GM12878 (cell line): Measurements from ENCODE around the gene KIF26A. TPM values are rescaled to one million over a fixed set of nuclear protein-coding genes. Genes with fewer than 3 reads are reported as not detected.

ENCODE experiments used
- ATAC-seq: fragments of 200-7000 bp; cut with Tn5 transposase; 3 replicates; pipeline ENCODE4 v1.9.1; 2020; ENCODE audit warnings: mild to moderate bottlenecking, moderate library complexity
- BruUV-seq: library from RNA; stranded (reverse); fragments of 400-500 nt; replicated peaks from 2 replicates; lab custom pipeline; 2021; lab: Mats Ljungman, UMichigan
- CTCF ChIA-PET: fragments of 300-600 bp; sonication (Branson Sonifier 250); formaldehyde crosslinking; extraction: SDS; loops from one replicate; lab custom pipeline; 2021; ENCODE audit warnings: inconsistent platforms; lab: Yijun Ruan, JAX
- POLR2A ChIA-PET: fragments of 350-600 bp; formaldehyde crosslinking; extraction: SDS; loops from one replicate; lab custom pipeline; 2021; ENCODE audit warnings: inconsistent platforms; lab: Charles Lee
- RAD21 ChIA-PET: fragments of 300-600 bp; sonication (Branson Sonifier 250); formaldehyde crosslinking; loops from one replicate; lab custom pipeline; 2023; ENCODE audit warnings: antibody characterized with exemption; ENCODE audit not compliant: unreplicated experiment; lab: Charles Lee
- SMC1A ChIA-PET: fragments of 300-600 bp; sonication (Branson Sonifier 250); formaldehyde crosslinking; loops from one replicate; lab custom pipeline; 2023; ENCODE audit not compliant: unreplicated experiment, uncharacterized antibody; lab: Charles Lee
- DNase-seq: peaks from one replicate; pipeline ENCODE4 v3.0.0-alpha.2; 2011; ENCODE audit warnings: low read depth, low spot score
- FAIRE-seq: peaks from 3 replicates; lab custom pipeline; 2011; peaks lifted over from hg19 to GRCh38; lab: Jason Lieb, UNC
- H2AFZ ChIP-seq: 2 replicates; pipeline ENCODE4 v1.6.0; 2011; ENCODE audit warnings: low read depth, low read length, control low read depth; ENCODE audit not compliant: control insufficient read depth
- H3K27ac ChIP-seq: 2 replicates; pipeline ENCODE4 v1.5.1; 2011; ENCODE audit warnings: control low read depth; ENCODE audit not compliant: control insufficient read depth, insufficient read depth
- H3K27me3 ChIP-seq, 2 experiments: replicated peaks in 1 of 2; 2 replicates each; pipeline versions ENCODE4 v1.6.0 to v1.6.1; 2011; ENCODE audit warnings: low read length in 1 of 2; ENCODE audit not compliant: control insufficient read depth in 2 of 2, insufficient read depth in 2 of 2
- H3K36me3 ChIP-seq, 2 experiments: 2 replicates each; pipeline ENCODE4 v1.5.1; 2011; ENCODE audit warnings: low read length in 1 of 2; ENCODE audit not compliant: control insufficient read depth in 2 of 2, insufficient read depth in 2 of 2
- H3K4me1 ChIP-seq: 2 replicates; pipeline ENCODE4 v1.6.1; 2011; ENCODE audit warnings: mild to moderate bottlenecking, low read length, moderate library complexity, mixed read lengths; ENCODE audit not compliant: control insufficient read depth, insufficient read depth
- H3K4me2 ChIP-seq: 2 replicates; pipeline ENCODE4 v1.6.0; 2011; ENCODE audit warnings: control low read depth; ENCODE audit not compliant: control insufficient read depth, insufficient read depth
- H3K4me3 ChIP-seq: fragments of 200-600 bp; sonication (generic); 2 replicates; pipeline ENCODE4 v1.5.1; 2016
- H3K79me2 ChIP-seq: 2 replicates; pipeline ENCODE4 v1.6.0; 2011; ENCODE audit warnings: low read length; ENCODE audit not compliant: control insufficient read depth, insufficient read depth
- H3K9ac ChIP-seq: 2 replicates; pipeline ENCODE4 v1.8.0; 2011; ENCODE audit warnings: low read length, control low read depth, mixed read lengths; ENCODE audit not compliant: control insufficient read depth, insufficient read depth
- H3K9me3 ChIP-seq: replicated peaks from 3 replicates; pipeline ENCODE4 v1.5.1; 2011; ENCODE audit warnings: mild to moderate bottlenecking, low read length; ENCODE audit not compliant: control insufficient read depth, insufficient read depth
- H4K20me1 ChIP-seq: 2 replicates; pipeline ENCODE4 v1.6.0; 2011; ENCODE audit not compliant: control insufficient read depth, insufficient read depth
- ASH2L ChIP-seq: fragments of 300-600, 200-600 bp; sonication (generic); IDR thresholded peaks from 2 replicates; pipeline ENCODE4 v1.6.1; 2017; ENCODE audit warnings: low read depth, mild to moderate bottlenecking, borderline replicate concordance
- BCL3 ChIP-seq: IDR thresholded peaks from 2 replicates; pipeline ENCODE4 v1.6.1; 2011; ENCODE audit warnings: borderline replicate concordance, low read depth, mild to moderate bottlenecking, moderate library complexity, low read length; ENCODE audit not compliant: insufficient read depth, poor library complexity, severe bottlenecking
- CBX5 ChIP-seq: sonication (generic); IDR thresholded peaks from 2 replicates; pipeline ENCODE4 v1.6.1; 2016; ENCODE audit warnings: low read depth, moderate library complexity, mild to moderate bottlenecking, inconsistent platforms
- CHD4 ChIP-seq: fragments of 200-600 bp; sonication (generic); IDR thresholded peaks from 2 replicates; pipeline ENCODE4 v1.6.1; 2016; ENCODE audit warnings: mild to moderate bottlenecking
- CREM ChIP-seq: IDR thresholded peaks from 2 replicates; pipeline ENCODE4 v1.6.1; 2014; ENCODE audit warnings: antibody characterized with exemption, low read depth
- GABPA ChIP-seq: IDR thresholded peaks from 2 replicates; pipeline ENCODE4 v1.6.1; 2014; ENCODE audit warnings: antibody characterized with exemption, low read depth, mild to moderate bottlenecking, inconsistent platforms
- HDGF ChIP-seq: fragments of 450-650 bp; IDR thresholded peaks from 2 replicates; pipeline ENCODE4 v1.6.1; 2016; ENCODE audit warnings: antibody characterized with exemption
- NBN ChIP-seq: fragments of 450-650 bp; IDR thresholded peaks from 2 replicates; pipeline ENCODE4 v1.6.1; 2016
- NR2C1 ChIP-seq: fragments of 450-650 bp; IDR thresholded peaks from 2 replicates; pipeline ENCODE4 v1.6.1; 2017; ENCODE audit warnings: antibody characterized with exemption, mild to moderate bottlenecking, moderate library complexity
- PKNOX1 ChIP-seq: fragments of 450-650 bp; IDR thresholded peaks from 2 replicates; pipeline ENCODE4 v1.6.1; 2016; ENCODE audit warnings: mild to moderate bottlenecking
- RAD51 ChIP-seq: fragments of 450-650 bp; IDR thresholded peaks from 2 replicates; pipeline ENCODE4 v1.6.1; 2016; ENCODE audit warnings: moderate library complexity, mild to moderate bottlenecking, inconsistent platforms
- ZBTB4 ChIP-seq: fragments of 450-650 bp; formaldehyde crosslinking; IDR thresholded peaks from 2 replicates; pipeline ENCODE4 v1.4.0; 2022; ENCODE audit warnings: mild to moderate bottlenecking, moderate library complexity
- ZNF217 ChIP-seq: fragments of 450-650 bp; IDR thresholded peaks from 2 replicates; pipeline ENCODE4 v1.6.1; 2017; ENCODE audit warnings: antibody characterized with exemption, mild to moderate bottlenecking
- ZNF24 ChIP-seq: fragments of 450-650 bp; IDR thresholded peaks from 2 replicates; pipeline ENCODE4 v1.6.1; 2017; ENCODE audit warnings: antibody characterized with exemption, mild to moderate bottlenecking
- WGBS: methylation state at CpG from one replicate; pipeline ENCODE4 v1.1.6; 2016; ENCODE audit warnings: low lambda C conversion rate; ENCODE audit not compliant: insufficient replicate concordance, insufficient coverage; ENCODE audit errors: missing lambda C conversion rate; 5-methylcytosine and 5-hydroxymethylcytosine counted together
- in situ Hi-C: fragments of 300-500 bp; cut with MboI; formaldehyde crosslinking; loops from 9 replicates; pipeline ENCODE4 v1.14.3; 2018; ENCODE audit warnings: mixed read lengths
- intact Hi-C: fragments of 100-400 bp; cut with micrococcal nuclease; formaldehyde crosslinking; loops from one replicate; pipeline ENCODE4 v1.14.2; 2022; ENCODE audit not compliant: unreplicated experiment
- polyA plus RNA-seq, 11 experiments: library from polyadenylated mRNA; depleted of rRNA in 4 of 11; unstranded in 6 of 11; stranded (reverse) in 5 of 11; fragments of >200 nt; fragmentation: Nextera tagmentation in 4 of 11; fragmentation: Illumina TruSeq in 1 of 11; extraction: Ambion mirVana in 4 of 11; extraction: Trizol in 1 of 11; gene quantifications; 1 replicate in 1 of 11; 2 replicates in 10 of 11; pipeline versions ENCODE4 v1.2.1 to v1.2.3, GENCODE V29; 2011 to 2016; ENCODE audit warnings: inconsistent platforms in 2 of 11, missing spikeins in 2 of 11, low read depth in 1 of 11
- total RNA-seq, 4 experiments: library from RNA; depleted of rRNA in 3 of 4; stranded (reverse); fragments of >200 nt in 3 of 4; fragmentation: Illumina TruSeq in 1 of 4; extraction: Trizol in 1 of 4; gene quantifications; 2 replicates each; pipeline versions ENCODE4 v1.2.1 to v1.2.3, GENCODE V29; 2013 to 2021
- TF ChIP-seq, protein P1 (sequence below): fragments of 450-650 bp; IDR thresholded peaks from 2 replicates; pipeline ENCODE4 v1.6.1; 2014; ENCODE audit warnings: mild to moderate bottlenecking
- TF ChIP-seq, protein P2 (sequence below): fragments of 450-650 bp; conservative IDR thresholded peaks from 2 replicates; pipeline ENCODE4 v1.6.1; 2017; ENCODE audit warnings: mild to moderate bottlenecking, moderate library complexity

The KIF26A gene
- total and polyA plus RNA-seq, 10 of the 15 experiments (the other 5 are each of a cell fraction or from before 2014, with no cell fraction given): 0.05 TPM; not detected in 9

DNA sequence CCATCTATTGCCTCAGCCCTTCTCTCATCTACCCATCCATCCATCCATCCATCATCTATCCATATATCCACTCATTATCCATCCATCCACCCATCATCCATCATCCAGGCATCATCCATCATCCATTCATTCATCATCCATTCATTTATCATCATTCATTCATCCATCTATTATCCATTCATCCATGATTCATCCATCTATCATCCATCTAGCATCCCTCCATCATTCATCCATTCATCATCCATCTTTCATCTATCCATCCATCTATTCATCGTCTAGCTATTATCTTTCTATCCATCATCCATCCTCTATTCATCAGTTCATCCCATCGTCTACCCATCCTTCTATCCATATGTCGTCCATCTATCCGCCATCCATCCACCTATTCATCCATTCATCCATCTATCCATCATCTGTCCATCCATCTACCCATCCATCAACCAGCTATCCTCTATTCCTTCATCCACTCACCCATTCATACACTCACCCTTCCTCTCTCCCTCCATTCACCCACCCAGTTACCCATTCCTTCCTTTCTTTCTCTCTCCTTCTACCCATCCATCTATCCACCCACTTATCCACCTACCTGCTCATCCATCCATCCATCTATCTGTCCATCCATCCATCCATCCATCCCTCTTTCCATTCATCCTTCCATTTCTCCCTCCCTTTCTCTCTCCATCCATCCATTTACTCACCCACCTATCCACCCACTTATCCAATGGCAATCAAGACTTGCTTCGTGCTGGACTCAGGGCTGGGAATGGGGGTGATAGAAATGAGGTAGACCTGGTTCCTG lies 59.3 kb downstream of the KIF26A start:
- Histone ChIP-seq H3K9ac (no peak overlapping the region), H3K27me3 (no peaks in the 10 kb centered on the region), H3K27ac (no peak overlapping the region), H3K4me2 (no peak overlapping the region), H2AFZ (no peak overlapping the region), H3K4me3 (no peak overlapping the region), H3K36me3 (no peaks in the 10 kb centered on the region), H3K4me1 (peaks cover 5% of the 10 kb centered on the region; the same call in 1 of the 2 replicates), H3K79me2 (no peaks in the 10 kb centered on the region), H4K20me1 (no peaks in the 10 kb centered on the region), H3K9me3 (no peaks in the 10 kb centered on the region)
- ChIA-PET CTCF (no interaction called here), SMC1A (no interaction called here), RAD21 (no interaction called here), POLR2A (no interaction called here)
- 56% methylated on average over 5 of the region's 5 CpGs for WGBS
- DNase-seq (no peak), FAIRE-seq (no peak), ATAC-seq (no peak)
- no TSS peak for BruUV-seq
- in situ Hi-C loops: no loop called here
- intact Hi-C loops: no loop called here
- TF ChIP-seq RAD51 (no peak), GABPA (no peak), ASH2L (no peak), PKNOX1 (no peak), ZBTB4 (CRISPR knock-in tag) (no peak), BCL3 (no peak), CBX5 (no peak), ZNF24 (no peak), ZNF217 (no peak), NR2C1 (no peak), CHD4 (no peak), CREM (no peak), HDGF (no peak), NBN (no peak)
- TF ChIP-seq, protein P1, sequence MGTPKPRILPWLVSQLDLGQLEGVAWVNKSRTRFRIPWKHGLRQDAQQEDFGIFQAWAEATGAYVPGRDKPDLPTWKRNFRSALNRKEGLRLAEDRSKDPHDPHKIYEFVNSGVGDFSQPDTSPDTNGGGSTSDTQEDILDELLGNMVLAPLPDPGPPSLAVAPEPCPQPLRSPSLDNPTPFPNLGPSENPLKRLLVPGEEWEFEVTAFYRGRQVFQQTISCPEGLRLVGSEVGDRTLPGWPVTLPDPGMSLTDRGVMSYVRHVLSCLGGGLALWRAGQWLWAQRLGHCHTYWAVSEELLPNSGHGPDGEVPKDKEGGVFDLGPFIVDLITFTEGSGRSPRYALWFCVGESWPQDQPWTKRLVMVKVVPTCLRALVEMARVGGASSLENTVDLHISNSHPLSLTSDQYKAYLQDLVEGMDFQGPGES: no peak
- TF ChIP-seq, protein P2, sequence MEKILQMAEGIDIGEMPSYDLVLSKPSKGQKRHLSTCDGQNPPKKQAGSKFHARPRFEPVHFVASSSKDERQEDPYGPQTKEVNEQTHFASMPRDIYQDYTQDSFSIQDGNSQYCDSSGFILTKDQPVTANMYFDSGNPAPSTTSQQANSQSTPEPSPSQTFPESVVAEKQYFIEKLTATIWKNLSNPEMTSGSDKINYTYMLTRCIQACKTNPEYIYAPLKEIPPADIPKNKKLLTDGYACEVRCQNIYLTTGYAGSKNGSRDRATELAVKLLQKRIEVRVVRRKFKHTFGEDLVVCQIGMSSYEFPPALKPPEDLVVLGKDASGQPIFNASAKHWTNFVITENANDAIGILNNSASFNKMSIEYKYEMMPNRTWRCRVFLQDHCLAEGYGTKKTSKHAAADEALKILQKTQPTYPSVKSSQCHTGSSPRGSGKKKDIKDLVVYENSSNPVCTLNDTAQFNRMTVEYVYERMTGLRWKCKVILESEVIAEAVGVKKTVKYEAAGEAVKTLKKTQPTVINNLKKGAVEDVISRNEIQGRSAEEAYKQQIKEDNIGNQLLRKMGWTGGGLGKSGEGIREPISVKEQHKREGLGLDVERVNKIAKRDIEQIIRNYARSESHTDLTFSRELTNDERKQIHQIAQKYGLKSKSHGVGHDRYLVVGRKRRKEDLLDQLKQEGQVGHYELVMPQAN: no peak
